HG03378 (cell line): ENCODE data around the gene TRIP13.
"Not testable (repeated sequence)": the region's sequence is repeated elsewhere in the genome, so short reads cannot be mapped to it uniquely, and the experiment has no call there.

Experiments used
- ATAC-seq: cut with Tn5 transposase; IDR thresholded peaks from one replicate; pipeline ENCODE4 v1.9.1; 2021; ENCODE audit warnings: mild to moderate bottlenecking, moderate library complexity; ENCODE audit not compliant: unreplicated experiment

The TRIP13 gene

DNA sequence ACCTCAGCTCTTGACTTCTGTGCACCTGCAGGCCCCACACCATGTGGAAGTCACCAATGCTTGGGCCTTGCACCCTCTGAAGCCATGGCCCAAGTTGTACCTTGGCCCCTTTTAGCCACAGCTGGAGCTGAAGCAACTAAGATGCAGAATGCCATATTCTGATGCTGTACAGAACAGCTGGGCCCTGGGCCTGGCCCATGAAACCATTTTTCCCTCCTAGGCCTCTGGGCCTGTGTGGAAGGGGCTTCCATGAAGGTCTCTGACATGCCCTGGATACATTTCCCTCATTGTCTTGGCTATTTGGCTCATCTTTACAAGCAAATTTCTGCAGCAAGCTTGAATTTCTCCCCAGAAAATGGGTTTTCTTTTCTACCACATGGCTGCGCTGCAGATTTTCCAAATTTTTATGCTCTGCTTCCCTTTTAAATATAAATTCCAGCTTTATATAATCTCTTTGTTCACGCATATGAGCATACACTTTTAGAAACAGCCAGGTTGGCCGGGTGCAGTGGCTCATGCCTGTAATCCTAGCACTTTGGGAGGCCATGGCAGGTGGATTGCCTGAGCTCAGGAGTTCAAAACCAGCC, 41.8 kb downstream of the TRIP13 start:
- ATAC-seq, result not testable (repeated sequence)

DNA sequence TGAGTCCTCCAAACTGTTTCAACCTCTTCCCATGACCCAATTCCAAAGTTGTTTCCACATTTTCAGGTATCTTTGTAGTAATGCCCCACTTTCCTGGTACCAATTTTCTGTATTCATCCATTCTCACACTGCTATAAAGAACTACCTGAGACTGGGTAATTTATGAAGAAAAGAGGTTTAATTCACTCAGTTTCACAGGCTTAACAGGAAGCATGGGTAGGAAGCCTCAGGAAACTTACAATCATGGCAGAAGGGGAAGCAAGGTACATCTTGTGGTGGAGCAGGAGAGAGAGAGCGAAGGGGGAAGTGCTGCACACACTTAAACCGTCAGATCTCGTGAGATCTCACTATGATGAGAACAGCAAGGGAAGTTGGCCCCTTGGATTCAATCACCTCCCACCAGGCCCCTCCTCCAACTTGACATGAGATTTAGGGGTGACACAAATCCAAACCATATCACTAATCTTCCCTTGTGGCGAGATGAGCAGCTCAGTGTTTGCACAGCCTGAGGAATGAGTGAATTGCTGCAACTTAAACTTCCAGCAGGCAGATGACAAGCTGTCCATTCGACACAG, 42.9 kb downstream of the TRIP13 start:
- ATAC-seq, result no peak

DNA sequence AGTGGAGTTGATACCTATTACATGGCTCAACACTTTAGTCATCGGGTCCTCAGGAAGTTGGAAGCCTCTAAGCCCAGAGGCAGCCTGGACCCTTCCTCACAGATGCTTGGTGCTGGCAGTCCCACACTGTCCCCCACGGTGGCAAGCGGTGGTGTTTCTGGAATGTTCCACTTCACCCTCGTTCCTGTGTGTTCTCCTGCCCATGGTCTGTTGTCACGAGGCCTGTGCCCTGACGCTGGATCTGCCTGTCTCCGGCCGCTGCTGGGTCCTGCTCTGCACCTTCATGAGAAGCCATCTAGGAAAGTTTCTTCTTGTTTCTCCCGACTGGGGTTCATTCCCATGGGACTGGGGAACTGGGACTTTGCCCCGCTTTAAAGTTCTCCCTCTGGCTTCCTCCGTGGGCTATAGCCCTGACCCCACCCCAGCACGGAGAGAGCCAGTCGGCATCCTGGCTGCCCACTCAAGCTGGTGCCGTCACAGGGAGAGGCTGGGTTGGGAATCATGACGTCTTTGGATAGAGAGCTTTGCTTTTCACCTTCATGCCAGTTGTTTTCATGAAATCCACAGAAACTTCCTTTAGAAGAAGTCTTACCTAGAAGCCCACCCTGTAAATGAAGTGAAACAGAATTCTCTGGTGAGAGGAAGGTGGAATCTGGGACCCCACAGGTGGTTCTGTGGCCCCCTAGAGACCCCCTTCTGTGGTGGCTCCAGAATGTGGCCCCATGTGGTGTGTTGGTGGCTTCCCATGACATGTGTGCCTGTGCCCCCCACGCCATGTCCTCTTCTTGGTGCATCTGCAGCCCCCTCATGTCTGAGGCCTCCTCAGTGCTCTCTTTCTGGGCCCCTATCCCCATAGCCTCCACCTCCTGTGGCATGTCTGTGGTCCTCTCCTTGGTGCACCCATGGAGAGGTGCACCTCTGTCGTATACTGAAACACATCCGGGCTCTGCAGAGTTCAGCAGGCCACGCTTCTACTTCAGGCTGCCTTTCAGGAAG, 43.8 kb downstream of the TRIP13 start:
- no peak for ATAC-seq

DNA sequence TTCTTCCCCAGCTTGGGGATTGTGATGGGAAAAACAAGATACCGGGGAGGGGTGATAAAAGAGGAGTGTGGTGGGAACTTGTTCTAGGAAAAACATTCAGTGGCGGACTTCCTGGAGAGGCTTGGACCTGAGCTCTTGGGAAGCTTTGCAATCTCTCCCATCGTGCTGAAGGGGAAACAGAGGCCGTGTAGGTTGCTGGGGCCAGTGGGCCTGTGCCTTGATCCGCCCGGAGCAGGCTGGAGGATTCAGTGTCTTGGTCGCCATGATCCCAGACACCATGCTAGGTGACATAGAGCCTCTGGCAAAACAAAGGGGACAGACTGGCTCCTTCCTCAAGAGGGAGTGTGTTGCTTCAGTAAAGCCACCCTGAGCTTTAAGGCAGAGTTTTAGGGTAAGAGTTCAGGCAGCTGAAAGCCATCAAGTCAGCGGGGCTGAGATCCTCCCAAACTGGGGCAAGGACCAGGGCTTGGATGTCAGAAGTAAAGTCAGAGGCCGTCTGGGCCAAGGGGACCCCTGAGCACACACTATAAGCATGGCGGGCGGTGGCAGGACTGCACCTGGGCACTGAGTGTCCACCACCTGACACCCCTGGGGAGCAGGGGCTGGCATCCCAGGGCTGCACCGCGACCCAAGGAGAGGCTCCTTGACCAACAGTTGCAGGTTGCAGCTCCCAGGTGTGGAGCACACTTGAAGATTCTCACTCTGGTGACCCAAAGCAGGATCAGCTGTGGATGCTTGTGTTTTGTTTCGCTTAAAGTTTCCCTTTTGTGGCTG, 44.7 kb downstream of the TRIP13 start:
- ATAC-seq, result no peak

DNA sequence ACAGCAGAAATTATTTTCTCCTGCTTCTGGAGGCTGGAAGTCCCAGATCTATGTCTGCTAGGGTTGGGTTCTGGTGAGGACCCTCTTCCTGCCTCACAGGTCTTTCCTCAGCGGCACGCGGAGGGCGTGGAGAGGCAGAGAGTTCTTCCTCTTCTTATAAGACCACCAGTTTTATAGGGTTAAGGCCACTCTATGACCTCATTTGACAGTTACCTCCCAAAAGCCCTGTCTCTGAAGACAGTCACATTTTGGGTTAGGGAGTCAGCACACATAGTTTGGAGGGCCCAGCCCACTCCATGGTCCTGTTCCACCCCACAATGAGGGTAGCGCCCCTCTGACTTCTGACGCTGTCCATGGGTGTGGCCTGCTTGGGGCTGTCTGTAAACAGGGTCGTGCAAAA, 46.7 kb downstream of the TRIP13 start:
- no peak for ATAC-seq

DNA sequence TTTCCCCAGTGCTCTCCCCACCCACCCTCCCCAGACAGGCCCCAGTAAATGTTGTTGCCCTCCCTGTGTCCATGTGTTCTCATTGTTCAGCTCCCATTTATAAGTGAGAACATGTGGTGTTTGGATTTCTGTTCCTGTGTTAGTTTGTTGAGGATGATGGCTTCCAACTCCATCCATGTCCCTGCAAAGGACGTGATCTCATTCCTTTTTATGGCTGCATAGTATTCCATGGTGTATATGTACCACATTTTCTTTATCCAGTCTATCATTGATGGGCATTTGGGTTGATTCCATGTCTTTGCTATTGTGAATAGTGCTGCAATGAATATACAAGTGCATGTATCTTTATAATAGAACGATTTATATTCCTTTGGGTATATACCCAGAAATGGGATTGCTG, 48.1 kb downstream of the TRIP13 start:
- not testable (repeated sequence) for ATAC-seq

DNA sequence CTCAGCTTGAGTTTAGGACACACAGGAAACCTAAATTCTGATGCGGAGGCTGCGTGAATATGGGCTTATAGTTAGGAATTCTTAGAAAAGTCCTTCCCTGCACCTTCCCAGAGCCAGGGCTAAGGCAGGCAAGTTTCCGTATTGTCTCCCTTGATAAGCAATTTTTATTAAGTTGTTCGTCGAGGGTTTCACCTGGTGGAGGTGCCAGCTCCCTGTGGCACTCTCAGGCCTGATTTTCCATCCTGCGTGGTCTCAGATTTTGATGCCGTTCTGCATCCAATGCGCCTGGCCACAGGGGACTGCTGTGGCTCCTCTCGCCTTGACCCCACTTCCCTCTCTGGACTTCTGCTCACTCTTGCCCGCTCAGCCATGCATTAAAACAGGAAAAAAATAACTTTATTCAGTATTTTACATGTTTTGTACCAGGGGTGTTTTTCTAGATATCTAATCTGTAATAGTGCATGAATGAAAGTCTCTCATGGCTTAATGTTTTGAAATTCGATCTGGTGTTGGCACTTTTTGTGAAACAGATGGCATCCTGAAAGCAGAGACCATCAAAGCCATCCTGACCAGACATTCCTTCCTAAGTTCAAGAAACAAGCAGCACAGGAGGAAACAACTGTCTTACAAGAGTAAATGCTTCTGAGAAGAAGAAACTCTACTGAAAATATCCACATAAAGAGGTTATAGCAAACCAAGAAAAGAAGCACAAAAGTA, 50.7 kb downstream of the TRIP13 start:
- no peak for ATAC-seq

DNA sequence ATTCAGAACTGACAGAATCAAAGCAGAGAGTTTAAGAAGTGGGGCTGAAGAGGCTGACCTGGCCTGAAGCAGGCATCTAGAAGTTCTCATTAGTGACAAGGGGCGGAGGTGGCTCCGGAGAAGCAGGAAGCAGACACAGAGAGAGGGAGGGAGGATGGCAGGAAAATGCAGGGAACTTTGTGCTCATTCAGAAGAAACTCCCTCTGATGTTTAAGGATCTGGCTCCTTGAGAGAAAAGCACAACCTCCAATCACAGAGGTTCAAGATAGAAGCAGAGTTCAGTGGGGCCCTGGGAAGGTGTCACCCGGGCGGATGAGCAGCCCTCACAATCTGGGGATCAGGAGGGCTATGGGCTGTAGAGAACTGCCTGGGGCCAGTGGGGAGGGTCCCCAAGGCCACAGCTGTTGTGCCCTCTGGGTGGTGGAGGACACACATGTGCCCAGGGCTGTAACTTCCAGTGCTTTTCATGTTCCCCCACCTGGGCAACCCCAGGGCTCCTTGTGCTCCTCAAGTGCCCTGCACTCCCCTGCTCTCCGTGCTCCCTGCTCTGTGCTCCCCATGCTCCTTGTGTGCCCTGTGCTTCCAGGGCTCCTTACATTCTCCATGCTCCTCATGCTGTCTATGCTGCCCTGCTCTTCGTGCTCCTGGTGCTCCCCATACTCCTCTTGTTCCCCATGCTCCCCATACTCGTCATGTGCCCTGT, 51.4 kb downstream of the TRIP13 start:
- no peak for ATAC-seq

DNA sequence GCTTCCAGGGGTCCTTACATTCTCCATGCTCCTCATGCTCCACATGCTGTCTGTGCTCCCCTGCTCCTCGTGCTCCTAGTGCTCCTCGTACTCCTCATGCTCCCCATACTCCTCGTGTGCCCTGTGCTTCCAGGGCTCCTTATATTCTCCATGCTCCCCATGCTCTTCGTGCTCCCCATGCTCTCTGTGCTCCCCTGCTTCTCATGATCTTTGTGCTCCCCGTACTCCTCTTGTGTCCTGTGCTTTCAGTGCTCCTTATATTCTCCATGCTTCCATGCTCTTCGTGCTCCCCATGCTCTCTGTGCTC, 51.9 kb downstream of the TRIP13 start:
- ATAC-seq, result no peak

DNA sequence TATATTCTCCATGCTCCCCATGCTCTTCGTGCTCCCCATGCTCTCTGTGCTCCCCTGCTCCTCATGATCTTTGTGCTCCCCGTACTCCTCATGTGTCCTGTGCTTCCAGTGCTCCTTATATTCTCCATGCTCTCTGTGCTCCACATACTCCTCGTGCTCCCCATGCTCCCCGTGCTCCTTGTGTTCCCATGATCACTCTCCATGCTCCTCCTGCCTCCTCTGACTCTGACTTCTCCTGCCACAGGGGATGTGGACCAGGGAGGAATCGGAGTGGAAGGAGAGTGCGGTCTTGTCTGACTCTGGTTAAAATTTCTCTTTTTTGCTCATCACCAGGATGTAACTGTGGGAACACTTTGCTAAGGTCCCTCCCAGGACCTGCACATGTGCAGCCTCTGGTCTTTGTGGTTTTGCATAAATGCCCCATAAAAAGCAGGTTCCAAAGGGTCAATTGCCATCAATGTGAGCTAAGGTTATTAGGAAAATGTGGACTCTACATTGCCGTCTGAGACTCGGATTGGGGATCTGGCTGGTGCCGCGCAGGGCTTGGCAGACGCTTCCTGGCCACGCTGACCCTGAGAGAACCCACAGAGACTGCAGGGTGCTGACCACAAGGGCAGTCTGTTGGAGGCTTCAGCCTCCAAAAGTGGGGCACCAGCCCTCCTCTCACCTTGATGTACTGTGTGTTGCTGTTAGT, 52.5 kb downstream of the TRIP13 start:
- no peak for ATAC-seq

DNA sequence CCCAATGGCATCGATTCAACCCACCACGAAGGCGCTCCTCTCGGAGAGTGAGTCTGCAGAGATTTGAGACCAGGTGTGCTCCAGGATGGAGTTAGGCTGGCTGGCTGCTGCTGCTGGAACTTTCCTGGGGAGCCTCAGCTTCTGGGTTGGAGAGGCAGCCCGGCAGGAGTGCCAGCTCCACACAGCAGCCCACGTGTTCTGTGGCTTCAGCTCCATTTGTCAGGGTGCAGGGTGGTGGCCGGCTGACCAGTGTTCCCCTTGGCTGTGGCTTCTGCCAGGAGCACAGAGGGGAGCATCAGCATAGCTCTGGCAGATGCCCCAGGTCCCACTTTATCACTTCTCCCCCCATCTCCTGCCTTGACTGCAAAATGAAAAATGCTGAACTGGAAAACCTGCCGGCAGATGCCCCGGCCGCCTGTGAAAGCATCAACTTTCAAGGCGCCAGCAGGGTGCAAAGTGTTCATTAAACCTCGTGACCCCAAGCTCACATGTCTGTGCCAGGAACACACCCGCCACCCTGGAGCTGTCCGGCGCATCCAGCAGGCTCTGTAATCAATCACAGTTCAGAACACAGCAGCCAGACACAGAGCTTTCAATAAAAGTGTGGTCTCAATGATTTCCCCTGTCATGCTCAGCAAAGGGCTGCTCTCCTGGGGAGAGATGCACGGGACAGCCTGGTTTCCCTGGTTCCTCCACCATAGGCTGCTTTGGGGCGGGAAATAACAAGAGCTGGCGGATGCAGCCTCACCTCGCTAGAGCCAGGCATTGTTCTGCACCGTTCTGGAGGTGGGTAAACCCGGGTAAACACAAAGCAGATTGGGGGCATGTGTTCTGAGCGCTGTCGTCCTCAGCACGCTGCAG, 53.2 kb downstream of the TRIP13 start:
- no peak for ATAC-seq

DNA sequence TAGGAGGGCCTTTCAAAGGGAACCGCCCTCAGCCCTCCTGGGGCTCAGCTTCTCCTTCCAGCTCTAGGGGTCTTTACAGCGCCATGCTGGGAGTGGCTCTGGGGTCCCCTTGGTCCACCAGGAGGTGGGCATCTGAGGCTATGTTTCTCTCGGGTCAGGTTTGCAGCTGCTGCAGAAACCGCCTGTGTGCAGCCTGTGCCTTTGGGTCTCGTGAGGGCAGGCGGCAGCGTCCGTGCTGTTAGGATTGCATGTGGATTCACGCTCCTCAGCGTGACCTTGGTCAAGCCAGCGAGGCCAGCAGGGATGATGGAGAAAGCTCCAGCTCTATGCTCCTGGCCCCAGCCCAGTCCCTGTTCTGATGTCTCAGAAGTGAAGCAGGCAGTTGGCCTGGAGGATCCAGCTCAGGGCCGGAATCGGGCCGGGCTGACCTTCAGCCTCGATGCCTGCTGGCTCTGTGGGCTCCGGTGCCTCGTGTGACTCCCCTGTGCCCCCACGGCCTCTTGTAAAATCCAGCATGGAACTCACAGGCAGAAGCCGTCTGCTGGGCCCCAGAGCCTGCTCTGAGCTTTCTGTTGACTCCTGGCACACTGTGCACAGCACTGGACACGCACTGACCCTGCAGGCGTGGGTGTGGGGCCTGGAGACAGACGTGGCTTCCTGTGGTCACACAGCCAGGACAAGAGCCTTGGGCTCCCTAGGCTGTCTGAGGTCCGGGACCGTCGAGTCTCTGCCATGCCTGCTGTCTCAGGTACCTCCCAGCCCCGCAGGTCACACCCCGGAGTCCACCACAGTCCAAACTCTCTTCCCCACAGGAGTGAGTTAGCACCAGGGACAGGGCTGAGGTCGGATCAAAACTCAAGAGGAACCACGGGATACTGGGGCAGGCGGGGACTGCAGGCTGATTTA, 54.3 kb downstream of the TRIP13 start:
- ATAC-seq, result no peak

DNA sequence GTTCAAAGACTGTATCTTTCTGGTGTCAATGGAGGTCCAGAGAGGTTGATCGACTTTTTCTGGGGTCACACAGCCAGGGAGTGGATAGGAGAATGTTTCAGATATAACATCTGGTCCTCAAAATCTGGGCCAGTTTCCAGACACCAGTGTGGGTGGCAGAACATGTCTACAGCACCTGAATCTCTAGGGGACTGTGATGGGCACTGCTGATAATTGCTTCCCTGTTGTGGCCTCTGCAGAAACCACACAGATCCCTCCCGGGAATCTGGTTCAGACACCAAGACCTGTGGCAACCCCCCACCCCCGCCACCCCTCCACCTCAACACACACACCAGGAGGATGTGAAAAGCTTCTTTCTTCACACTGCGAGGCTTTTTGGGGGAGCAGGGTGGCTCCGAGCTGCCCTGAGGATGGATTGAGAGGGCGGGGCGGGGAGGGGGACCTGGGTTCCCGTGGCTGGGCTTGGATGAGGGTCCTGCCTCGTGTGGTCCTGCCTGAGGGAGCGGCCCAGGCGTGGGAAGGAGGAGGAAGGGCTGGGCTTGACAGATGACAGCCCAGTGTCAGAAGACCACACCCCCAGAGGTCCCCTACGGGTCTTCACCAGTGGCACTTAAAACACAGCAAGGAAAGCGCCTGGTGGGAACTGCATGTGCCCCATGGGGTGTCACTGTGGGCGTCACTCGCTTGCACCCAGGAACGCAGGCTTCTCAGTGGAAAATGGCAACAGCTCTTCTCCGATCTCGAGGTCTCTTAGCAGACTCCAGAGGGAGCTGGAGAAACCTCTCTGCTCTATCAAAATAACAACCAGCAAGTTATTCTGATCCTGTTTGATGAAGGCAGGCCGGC, 55.2 kb downstream of the TRIP13 start:
- no peak for ATAC-seq

DNA sequence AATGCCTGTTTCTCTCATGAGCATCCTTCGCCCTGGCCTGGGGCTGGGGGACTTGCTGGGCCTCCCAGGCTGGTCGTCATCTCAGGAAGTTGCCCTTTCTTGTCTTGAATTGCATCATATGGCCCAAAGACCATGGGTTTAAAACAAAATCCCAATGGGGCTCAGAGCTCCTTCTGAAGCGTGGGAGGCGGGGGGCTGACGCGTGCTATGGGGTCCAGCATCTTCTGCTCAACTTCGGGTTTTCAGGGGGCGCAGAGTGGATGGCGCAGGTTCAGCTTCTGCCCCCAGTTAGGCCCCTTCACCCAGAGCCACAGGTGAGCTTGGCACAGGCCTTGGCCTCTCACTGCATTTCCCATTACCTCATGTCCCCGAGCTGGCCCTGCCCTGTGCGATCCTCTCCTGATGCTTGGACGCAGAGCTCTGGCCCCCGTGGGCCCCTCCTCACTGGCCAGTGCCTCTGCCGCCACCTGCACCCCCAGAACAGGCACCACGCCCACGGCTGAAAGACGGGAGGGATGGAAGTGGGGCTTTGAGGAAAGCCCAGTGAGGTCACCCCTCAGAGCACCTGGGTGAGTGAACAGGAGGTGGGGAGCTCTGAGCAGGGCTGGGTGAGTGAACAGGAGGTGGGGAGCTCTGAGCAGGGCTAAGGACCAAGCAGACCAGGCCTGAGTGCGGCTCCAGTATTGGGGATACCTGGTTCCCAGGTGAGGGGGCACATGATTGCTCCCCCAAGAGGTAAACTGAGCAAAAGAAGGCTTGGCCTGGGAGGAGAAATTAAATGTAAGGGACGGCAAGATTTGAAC, 56.0 kb downstream of the TRIP13 start:
- ATAC-seq, result no peak

DNA sequence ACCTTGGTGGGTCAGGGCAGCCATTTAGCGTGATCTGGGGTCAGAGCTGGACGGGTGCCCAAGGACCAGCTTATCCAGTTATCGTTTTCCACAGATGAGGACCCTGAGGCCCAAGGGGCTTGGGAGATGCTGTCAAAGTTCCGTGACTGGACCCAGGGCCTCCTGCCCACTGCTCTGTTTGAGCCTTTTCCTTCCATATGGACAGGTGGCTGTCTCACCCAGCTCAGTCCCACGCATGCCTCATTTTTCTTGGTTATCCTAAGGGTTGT, 56.5 kb downstream of the TRIP13 start:
- no peak for ATAC-seq
